HG02981 (cell line): ENCODE measurements around the gene PIMREG.

ENCODE experiments used
- ATAC-seq: cut with Tn5 transposase; IDR thresholded peaks from one replicate; pipeline ENCODE4 v1.9.1; 2021; ENCODE audit warnings: mild to moderate bottlenecking, moderate library complexity; ENCODE audit not compliant: unreplicated experiment

PIMREG gene

GRCh38 chr17:6460531-6461161 lies 16.4 kb downstream of the PIMREG start:
- no peak for ATAC-seq

GRCh38 chr17:6461246-6461645 lies 17.0 kb downstream of the PIMREG start:
- no peak for ATAC-seq

- no peak for ATAC-seq
These were observed 17.7 kb downstream of the PIMREG start for GRCh38 chr17:6461792-6462524.

DNA sequence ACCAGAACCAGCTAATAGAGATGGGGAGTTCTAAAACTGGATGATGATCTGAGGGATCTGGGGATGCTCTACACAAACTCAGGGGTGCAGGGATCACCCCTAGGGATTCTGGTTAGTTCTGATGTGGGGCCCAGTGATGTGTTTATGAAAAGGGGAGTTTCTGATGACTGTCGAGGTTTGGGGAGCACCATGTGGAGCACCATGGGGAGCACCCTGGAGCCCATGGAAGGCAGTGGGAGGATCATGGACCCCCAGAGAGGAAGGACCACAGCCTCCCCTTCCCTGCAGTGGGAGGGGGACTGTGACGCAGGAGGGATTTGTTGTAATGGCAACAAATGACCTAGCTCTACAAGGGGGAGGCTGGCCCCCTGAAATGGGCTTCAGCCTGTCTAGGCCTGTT lies 18.4 kb downstream of the PIMREG start:
- ATAC-seq: no peak

- no peak for ATAC-seq
These were observed 19.6 kb downstream of the PIMREG start for GRCh38 chr17:6463616-6464445.

DNA sequence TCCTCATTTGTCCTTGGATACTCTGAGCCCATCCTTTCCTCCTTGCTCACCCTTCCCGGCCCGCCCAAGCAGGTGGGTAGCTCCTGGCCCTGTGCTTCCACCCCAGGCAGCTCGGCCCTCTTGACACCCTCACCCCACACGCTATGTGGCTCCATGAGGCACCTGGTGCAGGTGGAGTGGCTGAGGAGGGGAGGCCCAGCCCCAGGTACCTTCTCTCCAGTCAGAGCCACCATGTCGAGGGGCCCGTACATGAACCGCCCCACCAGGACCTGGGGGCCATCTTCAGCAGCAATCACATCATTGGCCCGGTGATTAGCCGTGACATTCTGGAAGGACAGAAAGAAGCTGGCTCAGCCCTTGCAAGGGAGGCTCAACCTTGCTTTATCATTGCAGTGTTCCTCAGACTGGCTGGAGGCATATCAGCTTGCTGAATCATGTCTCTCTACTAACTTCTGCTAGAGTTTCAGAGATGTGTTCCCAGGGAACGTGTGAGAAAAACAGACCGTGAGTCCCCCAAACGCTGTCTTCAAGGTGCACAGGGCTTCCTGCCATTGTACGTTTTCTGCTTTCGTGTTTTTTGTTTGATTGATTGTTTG lies 20.3 kb downstream of the PIMREG start:
- ATAC-seq: no peak

DNA sequence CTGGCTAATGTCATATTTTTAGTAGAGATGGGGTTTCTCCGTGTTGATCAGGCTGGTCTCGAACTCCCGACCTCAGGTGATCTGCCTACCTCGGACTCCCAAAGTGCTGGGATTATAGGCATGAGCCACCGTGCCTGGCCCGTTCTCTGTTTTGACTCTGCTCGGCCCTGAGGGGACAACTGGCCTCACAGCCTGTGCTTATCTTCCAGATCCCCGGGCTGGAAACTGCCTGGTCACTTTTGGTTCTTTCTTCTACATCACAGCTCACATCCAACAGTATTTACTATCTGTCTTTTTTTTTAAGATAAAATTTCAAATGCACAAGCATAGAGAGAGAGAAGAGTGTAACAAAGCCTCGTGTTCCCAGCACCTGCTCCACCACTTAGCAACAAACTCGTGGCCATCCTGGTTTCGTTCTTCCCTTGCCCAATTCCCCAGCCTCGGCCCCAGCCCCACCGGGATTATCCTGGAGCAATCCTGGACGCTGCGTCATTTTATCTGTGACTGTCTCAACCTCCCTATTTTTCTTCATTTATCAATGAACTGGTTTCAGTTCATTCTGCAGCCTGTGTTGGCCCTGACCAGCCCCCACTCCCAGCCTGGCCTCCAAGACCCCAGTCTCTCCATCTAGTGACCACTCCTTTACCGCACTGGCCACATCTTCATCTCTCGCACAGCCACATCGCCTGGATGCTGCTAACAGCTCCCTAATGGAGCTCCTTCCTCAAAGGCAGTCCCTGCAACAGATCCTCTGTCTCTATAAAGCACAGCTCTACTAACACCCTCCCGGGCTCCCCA lies 21.1 kb downstream of the PIMREG start:
- ATAC-seq: no peak

DNA sequence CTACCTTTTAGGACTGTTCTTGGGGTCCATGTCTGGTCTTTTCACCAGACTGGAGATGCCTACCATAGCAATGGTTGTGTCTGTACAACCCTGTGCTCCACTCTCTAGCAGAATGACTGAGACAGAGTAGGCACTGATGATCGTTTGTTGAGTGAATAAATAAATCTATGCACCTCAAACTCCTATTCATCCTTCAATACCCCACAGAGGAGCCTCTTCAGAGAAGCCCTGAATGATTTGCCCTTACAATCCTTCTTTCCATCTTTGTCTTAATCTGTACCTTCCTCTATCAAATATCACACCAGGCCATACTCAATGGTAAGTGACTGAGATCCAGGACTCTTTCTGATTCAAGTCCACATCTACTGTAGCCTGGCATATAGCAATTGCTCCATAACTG lies 23.3 kb downstream of the PIMREG start:
- no peak for ATAC-seq

- ATAC-seq: no peak
These were observed 24.0 kb downstream of the PIMREG start for GRCh38 chr17:6468051-6468790.

DNA sequence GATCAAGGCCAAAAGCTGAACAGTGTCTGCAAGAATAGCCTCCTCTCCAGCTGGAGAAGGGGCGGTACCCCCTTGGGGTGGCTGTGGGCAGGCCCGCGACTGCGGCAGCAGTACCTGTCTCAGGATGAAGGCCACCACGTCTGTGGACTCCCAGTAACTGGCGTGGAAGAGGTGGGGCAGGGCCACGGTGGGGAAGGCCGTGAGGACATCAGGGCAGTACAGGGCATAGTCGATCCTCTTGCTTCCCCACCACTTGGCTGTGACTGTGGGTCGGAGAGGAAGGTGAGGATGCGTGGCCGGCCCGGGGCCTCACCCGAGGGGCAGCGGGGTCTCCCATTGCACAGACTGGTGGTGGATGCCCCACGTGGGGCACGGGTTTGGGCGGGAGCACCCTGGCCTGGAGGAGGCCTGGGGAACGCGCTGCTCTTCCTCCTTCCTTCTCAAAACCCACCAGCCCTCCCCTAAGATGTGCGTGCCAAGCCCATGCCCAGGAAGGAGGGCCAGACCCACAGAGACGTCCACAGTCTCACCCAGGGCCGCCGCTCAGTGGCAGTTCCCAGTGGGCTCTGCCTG lies 26.0 kb downstream of the PIMREG start:
- ATAC-seq: no peak

DNA sequence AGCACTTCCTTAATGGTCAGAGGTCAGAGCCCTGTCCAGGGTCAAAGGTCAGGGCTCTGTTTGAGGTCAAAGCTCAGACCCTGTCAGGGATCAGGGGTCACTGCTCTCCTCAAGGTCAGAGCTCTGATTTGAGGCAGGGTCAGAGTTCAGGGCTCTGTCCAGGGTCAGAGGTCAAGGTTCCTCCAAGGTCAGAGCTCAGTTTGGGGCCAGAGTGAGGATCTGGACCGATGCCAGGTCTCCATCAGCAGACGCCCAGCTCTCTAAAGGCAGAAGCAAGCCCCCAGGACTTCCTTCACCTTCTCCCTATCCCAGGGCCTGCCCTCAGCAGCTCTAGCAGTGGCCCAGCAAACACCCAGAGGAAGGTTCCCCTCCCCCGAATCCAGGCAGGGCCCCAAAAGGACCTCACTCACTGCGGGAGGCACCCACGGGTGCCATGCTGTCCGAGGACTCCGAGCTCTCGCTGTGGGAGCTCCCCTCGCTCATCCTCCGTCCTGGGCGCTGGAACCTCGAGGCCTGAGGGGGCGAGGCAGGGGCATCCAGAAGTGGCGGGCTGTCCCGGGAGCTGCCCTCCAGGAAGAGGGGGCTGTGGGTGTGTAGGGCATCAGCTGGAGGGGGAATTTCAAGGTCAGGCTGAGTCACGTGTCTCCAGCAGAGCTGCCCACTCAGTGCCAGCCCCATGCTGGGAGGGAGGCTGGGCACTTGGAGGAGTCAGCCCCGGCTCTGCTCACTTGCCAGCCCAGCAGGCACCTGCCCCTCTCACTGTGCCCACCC lies 26.7 kb downstream of the PIMREG start:
- ATAC-seq: no peak

- ATAC-seq: no peak
These were observed 27.5 kb downstream of the PIMREG start for GRCh38 chr17:6471531-6472465.

DNA sequence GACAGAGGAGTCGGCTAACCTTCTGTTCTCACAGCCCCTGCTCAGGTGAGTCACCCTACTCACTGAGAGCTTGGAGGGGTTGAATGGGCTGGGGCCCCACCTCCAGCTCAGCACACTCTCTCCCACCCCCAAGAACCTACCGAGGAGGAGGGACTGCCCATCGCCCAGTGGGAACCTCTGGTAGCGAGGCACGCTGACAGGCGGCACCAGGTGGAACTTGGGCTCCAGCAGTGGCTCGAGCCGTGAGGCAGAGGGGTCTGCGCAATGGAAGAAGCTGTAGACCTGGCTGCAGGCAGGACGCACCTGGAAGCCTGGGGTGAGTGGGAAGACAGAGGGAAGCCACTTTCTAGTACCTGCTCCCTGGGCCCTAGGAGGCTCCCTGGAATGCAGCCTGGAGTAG lies 28.3 kb downstream of the PIMREG start:
- ATAC-seq: no peak

DNA sequence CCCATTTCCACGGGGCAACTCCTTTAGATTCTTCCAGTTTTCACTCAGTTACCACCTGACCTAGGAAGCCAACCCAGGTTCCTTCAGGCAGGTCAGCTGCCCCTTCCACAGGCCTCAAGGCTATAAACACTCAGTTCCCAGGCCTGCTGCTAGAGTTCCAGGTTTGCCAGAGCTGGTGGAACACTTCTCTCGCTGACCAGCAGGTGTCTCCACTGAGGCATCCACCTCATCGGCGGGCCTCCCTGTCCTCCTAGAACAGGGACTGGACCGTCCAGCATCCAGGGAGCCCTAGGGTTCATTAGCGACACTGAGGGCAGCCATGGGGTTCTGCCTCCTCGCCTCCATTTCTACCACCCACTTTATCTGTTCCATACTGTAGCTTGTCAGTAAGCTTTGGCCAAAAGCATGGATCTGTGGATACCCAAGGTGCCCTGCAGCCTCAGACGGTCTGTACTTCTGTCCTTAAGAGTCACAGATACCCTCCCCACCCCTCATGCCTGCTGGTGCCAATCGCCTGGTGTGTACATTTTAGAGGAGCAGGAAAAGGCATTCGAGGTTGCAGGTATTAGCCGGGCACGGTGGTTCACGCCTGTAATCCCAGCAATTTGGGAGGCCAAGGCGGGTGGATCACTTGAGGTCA lies 29.0 kb downstream of the PIMREG start:
- no peak for ATAC-seq

GRCh38 chr17:6474376-6474775 lies 30.1 kb downstream of the PIMREG start:
- no peak for ATAC-seq

DNA sequence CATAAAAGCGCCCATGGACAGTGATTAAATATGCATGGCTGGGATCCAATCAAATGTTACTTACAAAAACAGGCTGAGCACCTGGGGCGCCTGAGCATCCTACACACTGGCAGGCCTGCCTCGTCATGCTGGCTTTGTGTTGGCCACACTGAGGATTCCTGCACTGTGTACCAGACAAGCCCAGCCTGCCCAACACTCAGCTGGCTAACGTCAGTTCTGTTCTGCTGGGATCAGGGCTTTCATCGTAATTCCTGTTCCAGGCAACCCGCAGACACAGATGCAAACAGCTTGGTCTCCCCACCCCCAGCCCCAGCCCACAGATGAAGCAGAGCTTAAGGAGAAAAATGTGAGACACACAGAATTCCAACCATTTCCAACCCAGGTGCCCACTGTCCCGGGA lies 30.7 kb downstream of the PIMREG start:
- ATAC-seq: no peak

DNA sequence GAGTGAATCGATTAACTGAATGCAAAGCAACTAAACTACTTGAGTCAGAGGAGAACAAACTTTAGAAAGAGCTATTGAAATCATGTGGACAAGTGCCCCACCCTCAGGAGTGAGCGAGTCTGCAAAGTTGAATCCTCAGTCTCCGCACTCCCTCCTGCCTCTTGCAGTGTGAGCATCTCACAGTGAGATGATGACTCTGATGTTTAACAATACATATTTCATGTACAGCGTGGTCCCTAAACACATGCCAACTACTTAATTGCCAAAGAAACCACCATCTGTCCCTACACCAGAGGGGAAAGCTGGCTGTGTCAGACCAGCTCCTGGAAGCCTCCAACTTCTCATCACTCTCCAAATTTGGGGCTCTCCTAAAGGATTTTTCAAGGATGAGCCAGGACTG lies 31.2 kb downstream of the PIMREG start:
- no peak for ATAC-seq
